Duodenal mucosa (tissue), 2 donors: Measurements from ENCODE around the gene TFF2.

ENCODE experiments used
- H3K27ac ChIP-seq: one replicate; pipeline ENCODE4 v1.7.0; 2013; ENCODE audit warnings: low read depth, low read length
- H3K27me3 ChIP-seq, 2 donors: one replicate each; pipeline ENCODE4 v1.7.0; 2013; ENCODE audit warnings: low read length in 2 of 2, control low read depth in 1 of 2; ENCODE audit not compliant: insufficient read depth in 2 of 2, control insufficient read depth in 1 of 2
- H3K36me3 ChIP-seq, 2 donors: one replicate each; pipeline ENCODE4 v1.7.0; 2013; ENCODE audit warnings: low read length in 2 of 2, control low read depth in 1 of 2; ENCODE audit not compliant: insufficient read depth in 2 of 2, control insufficient read depth in 1 of 2
- H3K4me1 ChIP-seq, 2 donors: one replicate each; pipeline ENCODE4 v1.7.0; 2013; ENCODE audit warnings: low read length in 2 of 2, control low read depth in 1 of 2; ENCODE audit not compliant: insufficient read depth in 2 of 2, control insufficient read depth in 1 of 2
- H3K4me3 ChIP-seq, 2 donors: one replicate each; pipeline ENCODE4 v1.7.0; 2013; ENCODE audit warnings: low read length in 2 of 2, low read depth in 1 of 2
- H3K9ac ChIP-seq, 2 donors: one replicate each; pipeline ENCODE4 v1.7.0; 2013; ENCODE audit warnings: low read length in 2 of 2, low read depth in 1 of 2
- H3K9me3 ChIP-seq, 2 donors: one replicate each; pipeline ENCODE4 v1.7.0; 2013; ENCODE audit warnings: low read length in 2 of 2, control low read depth in 1 of 2; ENCODE audit not compliant: control insufficient read depth in 1 of 2

Gene TFF2, protein sequence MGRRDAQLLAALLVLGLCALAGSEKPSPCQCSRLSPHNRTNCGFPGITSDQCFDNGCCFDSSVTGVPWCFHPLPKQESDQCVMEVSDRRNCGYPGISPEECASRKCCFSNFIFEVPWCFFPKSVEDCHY

DNA sequence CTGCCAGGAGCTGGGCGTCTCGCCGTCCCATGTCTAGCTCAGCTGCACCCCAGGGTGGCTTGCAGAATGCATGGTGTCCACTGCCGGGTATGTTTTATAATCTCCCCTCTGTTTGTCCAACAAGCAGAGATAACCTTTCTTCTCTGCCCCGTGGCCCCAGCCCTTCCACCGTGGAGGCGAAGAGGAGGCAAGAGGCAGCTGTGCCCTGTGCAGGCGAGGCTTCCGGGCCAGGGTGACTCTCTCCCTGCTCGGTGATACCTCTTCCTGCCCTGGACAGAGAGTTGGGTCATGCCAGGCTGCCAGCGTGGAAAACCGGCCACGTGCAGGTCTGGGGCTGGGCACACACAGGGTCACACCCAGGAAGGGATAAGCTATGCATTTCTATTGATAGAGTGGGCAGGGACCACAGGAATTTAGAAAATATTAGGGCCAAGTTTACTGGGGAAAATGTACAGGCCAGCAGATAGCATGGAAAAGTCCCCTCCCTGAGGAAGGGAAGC, at the start of gene TFF2:
TSS of gene TFF2 (minus strand) at position 68 of the 500 bp plus-strand sequence. CDS start at position 31, 37 bp downstream.
- Histone ChIP-seq H3K4me1 (no peaks in the 10 kb centered on the region), H3K27me3 (no peaks in the 10 kb centered on the region), H3K4me3 (no peak within 1 kb of the TSS), H3K9me3 (peaks cover 4 to 6% of the 10 kb centered on the region in 2 donors), H3K9ac (no peak within 1 kb of the TSS), H3K27ac (no peak within 1 kb of the TSS), H3K36me3 (no peaks in the 10 kb centered on the region)

DNA sequence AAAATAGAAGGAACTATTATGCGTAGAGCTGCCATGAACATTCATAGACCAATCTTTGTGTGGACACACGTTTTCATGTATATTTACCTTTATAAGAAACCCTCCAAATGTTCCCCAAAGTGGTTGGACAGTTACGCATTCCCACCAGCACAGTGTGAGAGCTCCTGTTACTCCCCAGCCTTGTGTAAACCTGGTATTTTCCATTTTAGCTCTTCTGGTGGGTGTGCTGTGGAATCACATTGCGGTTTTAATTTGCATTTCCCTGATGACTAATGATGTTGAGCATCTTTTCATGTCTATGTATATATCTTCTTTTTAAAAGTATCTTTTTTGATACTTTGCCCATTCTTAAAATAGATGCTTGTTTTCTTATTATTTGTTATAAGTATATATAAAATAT, 49.7 kb upstream of the TFF2 start:
- H3K27ac ChIP-seq = no peak overlapping the region
- H3K9ac ChIP-seq = no peak overlapping the region
- H3K9me3 ChIP-seq = no peaks in the 10 kb centered on the region
- no peak overlapping the region for H3K4me3 ChIP-seq
- H3K27me3 ChIP-seq = no peaks in the 10 kb centered on the region
- H3K36me3 ChIP-seq = no peaks in the 10 kb centered on the region
- peaks cover 5 to 9% of the 10 kb centered on the region in 2 donors for H3K4me1 ChIP-seq

DNA sequence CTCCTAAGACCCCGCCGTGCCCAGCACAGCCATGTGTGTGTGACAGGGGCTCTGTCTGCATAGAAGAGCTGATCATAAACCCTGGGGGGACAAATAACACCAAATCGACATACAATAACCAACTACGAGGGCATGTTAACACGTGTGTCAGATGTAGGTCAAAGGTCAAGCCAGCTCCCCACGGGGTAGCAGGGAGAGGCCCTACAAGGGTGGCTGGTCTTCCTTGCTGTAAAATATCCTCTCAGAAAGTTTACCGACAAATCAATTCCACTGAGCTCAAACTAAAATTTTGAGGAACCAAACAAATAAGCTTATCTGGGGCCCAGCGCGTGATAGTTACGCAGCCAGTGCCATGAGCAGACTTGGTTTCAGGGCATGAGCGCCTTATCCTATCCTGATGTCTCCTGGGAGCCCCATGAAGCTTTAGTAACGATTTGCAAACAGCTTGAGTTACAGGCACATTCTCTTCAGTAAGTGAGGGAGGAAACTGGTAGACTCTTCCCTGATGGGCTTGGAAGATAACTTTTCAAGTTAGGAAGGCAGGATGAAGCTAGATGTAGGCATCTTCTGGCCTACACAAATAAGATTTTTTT, 47.7 kb upstream of the TFF2 start:
- H3K9me3 ChIP-seq = no peaks in the 10 kb centered on the region
- H3K36me3 ChIP-seq = no peaks in the 10 kb centered on the region
- H3K4me3 ChIP-seq = no peak overlapping the region
- no peaks in the 10 kb centered on the region for H3K27me3 ChIP-seq
- H3K4me1 ChIP-seq = peaks cover 5 to 9% of the 10 kb centered on the region in 2 donors
- H3K27ac ChIP-seq = no peak overlapping the region
- no peak overlapping the region for H3K9ac ChIP-seq

DNA sequence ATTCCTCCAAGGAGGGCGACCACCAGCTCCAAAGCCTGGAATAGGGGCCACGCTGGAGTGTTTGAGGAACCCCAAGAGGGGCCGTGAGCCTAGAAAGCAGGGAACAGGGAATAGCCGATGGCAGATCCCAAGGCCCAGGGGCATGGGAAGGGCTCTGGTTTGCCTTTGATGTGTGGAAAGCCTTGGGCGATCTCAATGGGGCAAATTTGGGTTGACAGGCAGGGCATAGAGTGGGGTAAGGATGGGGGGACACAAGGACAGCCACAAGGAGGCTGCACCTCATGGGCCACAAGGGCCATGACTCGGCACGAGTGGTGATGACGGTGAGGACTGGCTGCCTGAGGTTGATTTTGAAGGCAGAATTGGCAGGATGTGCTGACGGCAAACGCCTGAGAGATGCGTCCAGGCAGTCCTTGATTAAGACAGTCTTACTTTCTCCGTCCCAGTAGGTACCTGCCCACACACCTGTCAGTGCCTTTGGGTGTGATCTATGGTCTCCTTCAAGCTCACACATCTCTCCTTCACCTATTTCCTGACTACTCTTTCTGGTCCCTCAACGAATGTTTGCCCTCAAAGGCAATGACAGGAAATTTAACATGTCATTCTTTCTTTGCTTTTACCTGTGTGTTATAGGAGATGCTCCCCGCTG, 47.1 kb upstream of the TFF2 start:
- Histone ChIP-seq H3K9me3 (no peaks in the 10 kb centered on the region), H3K27me3 (no peaks in the 10 kb centered on the region), H3K27ac (no peak overlapping the region)

DNA sequence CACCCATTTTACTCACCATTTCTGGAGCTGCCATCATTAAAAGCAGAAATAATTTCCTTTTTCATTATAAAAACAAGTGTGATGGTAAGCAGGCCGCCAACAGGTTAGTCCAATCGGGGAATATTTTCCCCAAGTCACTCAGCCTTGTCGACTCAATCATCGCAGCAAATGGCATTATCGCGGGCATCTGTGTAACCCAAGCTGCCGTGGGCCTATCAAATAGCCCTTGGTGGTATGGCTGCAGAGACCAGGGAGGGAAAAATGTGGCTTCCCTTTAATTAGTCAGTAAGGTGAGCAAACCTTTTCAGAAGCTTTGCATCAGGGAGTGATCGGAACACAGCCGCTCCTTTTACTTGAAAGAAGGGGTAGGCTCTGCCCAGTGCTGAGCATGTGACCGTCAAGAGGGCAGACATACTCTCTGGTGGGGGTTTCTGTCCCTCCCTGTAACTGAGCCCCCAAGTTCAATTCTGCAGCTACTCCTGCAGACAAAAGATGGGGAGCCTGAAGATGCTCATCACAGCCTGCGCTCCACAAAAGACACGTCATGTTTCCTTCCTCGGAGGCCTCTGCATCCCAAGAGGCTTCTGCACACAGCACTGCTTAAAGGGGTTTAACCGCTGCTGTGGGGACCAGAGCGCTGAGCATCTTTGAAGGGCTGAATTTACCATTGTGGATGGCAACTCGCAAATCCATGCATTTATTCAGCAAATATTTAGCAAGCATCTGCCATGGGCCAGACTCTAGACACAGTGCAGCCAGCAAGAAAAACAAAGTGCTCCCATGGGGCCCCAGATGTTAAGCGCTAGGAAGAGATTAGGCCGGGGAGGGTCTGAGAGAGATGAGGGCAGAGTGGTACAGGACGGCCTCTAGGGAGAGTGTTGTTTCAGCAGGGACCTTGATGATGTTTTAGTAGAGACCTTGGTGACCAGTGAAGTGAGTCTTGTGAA, 46.3 kb upstream of the TFF2 start:
- no peak overlapping the region for H3K4me3 ChIP-seq
- H3K36me3 ChIP-seq = no peaks in the 10 kb centered on the region
- no peak overlapping the region for H3K9ac ChIP-seq
- H3K4me1 ChIP-seq = peaks cover 5 to 7% of the 10 kb centered on the region in 2 donors
- H3K27me3 ChIP-seq = no peaks in the 10 kb centered on the region
- no peaks in the 10 kb centered on the region for H3K9me3 ChIP-seq
- H3K27ac ChIP-seq = no peak overlapping the region

More for the DNA sequence above, 47.1 kb upstream of the TFF2 start:
- Histone ChIP-seq H3K9ac (no peak overlapping the region), H3K4me1 (peaks cover 5 to 9% of the 10 kb centered on the region in 2 donors), H3K36me3 (no peaks in the 10 kb centered on the region), H3K4me3 (no peak overlapping the region)

DNA sequence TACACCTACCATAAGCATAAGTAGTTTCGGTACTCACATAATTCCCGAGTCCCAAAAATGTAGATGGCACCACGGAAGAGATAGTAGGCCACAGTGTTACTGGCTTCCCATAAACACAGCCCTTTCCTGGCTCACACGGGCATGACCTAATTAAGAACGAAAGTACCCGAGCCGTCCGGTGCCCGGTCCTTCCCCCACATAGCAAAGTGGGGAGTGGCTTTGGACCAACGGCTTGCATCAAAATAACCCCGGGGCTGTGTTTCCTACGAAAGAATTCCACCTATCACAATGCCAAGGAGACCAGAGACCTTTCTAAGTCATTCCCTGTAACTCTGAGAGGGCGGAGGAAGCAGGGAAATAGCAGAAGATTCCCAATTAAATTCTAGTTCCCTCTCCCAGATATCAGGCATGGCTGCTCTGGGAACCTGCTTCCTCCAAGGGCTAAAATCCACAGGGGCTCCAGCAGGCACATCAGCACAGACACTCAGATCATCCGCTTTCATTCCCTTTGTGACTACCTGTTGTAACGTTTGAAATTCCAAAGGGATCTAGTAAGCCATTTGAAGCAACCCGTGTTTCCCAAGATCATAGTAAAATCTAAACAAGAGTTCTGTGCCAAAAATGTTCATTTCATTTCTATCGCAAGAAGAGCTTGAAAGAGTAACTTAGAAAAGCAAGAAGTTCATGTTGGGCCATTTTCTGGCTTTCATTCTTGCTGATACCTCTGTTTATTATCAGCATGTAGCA, 45.3 kb upstream of the TFF2 start, which contains the start of gene TMPRSS3:
TSS of gene TMPRSS3 (minus strand) at position 148 of the 747 bp plus-strand sequence. CDS start 635 bp downstream, outside the sequence.
- no peak within 1 kb of the TSS for H3K27ac ChIP-seq
- H3K9me3 ChIP-seq = no peaks in the 10 kb centered on the region
- no peaks in the 10 kb centered on the region for H3K27me3 ChIP-seq
- no peaks in the 10 kb centered on the region for H3K36me3 ChIP-seq
- H3K4me1 ChIP-seq = peaks cover 0 to 5% of the 10 kb centered on the region in 2 donors
- H3K4me3 ChIP-seq = no peak within 1 kb of the TSS
- H3K9ac ChIP-seq = no peak within 1 kb of the TSS

DNA sequence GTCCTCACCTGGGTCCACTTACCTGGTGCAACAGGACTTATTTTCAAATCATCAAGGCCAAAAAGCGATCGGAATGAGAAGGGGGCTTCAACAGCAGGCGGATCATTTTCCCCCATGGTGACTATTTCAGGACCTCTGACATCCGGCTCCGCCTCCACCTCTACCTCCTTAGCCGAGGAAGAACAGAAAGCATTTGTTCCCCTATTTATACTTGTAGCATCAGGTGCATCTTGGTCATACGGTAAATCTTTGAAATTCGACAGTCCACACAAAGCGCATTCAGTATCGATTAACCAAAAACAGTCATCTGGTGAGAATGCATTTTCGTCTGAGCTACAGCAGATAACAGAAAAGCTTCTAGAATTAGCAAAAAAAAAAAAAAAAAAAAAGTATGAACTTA, 44.5 kb upstream of the TFF2 start:
- H3K9ac ChIP-seq = no peak overlapping the region
- H3K4me3 ChIP-seq = no peak overlapping the region
- H3K9me3 ChIP-seq = no peaks in the 10 kb centered on the region
- no peaks in the 10 kb centered on the region for H3K36me3 ChIP-seq
- peaks cover 0 to 5% of the 10 kb centered on the region in 2 donors for H3K4me1 ChIP-seq
- no peaks in the 10 kb centered on the region for H3K27me3 ChIP-seq
- no peak overlapping the region for H3K27ac ChIP-seq

DNA sequence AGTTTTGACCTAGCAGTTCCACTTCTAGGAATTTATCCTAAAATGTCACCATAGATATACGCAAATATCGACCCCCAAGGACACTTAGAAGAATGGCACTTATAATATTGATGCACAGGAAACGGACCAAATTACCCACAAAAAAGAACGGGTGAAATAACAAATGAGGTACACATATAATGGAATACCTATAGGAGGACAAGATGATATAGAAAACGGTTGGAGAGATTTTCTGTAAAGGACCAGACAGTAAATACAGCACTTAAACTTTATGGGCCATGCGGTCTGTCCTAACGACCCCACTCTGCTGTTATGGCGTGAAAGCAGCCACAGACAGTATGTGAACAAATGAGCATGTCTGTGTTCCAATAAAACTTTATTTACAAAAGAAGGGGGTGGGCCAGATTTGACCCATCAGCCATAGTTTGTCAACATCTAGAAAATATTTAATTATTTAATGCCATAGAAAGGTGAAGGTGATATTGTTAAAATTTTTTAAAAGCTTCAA, 42.7 kb upstream of the TFF2 start:
- Histone ChIP-seq H3K27me3 (no peaks in the 10 kb centered on the region), H3K4me3 (no peak overlapping the region), H3K36me3 (no peaks in the 10 kb centered on the region), H3K27ac (no peak overlapping the region), H3K9me3 (no peaks in the 10 kb centered on the region), H3K9ac (no peak overlapping the region), H3K4me1 (peaks cover 13 to 17% of the 10 kb centered on the region in 2 donors)

DNA sequence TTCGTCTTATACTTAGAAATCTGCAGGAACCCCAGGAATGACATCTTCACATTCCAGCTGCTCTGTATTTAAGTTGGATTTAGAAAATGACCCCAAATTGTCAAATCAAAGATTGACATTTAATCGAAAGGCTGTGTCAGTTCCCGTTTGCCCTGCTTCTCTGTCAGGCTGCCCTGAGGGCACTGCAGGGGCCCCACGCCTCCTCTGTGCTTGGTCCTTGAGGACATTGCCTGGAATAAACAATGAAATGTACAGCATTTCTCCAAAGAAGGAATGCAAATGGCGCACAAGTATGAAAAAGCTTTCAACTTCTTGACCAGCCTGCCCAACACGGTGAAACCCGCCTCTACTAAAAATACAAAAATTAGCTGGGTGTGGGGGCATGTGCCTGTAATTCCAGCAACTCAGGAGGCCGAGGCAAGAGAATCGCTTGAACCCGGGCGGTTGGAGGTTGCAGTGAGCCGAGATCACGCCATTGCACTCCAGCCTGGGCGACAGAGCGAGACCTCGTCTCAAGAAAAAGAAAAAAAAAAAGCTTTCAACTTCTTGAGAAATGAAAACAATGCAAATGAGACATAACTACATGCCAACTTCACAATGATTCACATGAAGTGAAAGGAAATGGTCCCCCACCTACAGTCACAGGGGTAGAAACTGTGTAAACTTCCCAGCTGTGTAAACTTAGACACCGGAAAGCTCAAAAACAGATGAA, 42.1 kb upstream of the TFF2 start:
- no peak overlapping the region for H3K4me3 ChIP-seq
- no peak overlapping the region for H3K27ac ChIP-seq
- no peaks in the 10 kb centered on the region for H3K9me3 ChIP-seq
- no peak overlapping the region for H3K9ac ChIP-seq
- H3K27me3 ChIP-seq = no peaks in the 10 kb centered on the region
- H3K4me1 ChIP-seq = peaks cover 19% of the 10 kb centered on the region in 2 donors
- no peaks in the 10 kb centered on the region for H3K36me3 ChIP-seq
